GM18858 (cell line): ENCODE results near the gene ACSM2A.
"Not testable (repeated sequence)": the region's sequence is repeated elsewhere in the genome, so short reads cannot be mapped to it uniquely, and the experiment has no call there.

Experiments
- ATAC-seq: cut with Tn5 transposase; IDR thresholded peaks from one replicate; pipeline ENCODE4 v1.9.1; 2021; ENCODE audit not compliant: unreplicated experiment

ACSM2A gene

GRCh38 chr16:20451364-20451763, at the start of gene ACSM2A:
ACSM2A (plus strand) TSS chr16:20451521; CDS start chr16:20460115, 8,594 bp downstream.
- ATAC-seq, result not testable (repeated sequence)

GRCh38 chr16:20402651-20403050, 48.7 kb upstream of the ACSM2A start:
- ATAC-seq, result no peak

DNA sequence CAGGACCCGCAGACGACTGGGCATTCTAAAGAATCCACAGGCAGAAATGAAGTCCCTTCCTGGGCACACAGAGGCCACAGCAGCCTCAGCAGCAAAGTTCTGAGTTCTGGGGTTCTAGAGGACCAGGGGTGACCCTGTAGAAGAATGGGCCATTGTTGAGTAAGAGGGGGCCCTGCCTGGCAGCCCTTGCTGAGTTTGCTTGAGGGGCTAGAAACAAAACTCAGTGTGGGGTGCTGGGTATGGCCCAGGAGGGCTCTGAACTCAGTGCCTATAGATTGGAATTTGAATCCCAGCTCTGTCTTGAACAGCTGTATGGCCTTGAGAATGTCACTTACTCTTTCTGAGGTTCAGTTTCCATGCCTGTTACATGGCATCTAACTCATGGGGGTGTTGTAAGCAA, 46.7 kb upstream of the ACSM2A start, which contains the start of gene PDILT:
Gene PDILT, minus strand, starts transcription at position 101 of the 400 bp plus-strand sequence. CDS start 5,437 bp downstream, outside the sequence.
- no peak for ATAC-seq

DNA sequence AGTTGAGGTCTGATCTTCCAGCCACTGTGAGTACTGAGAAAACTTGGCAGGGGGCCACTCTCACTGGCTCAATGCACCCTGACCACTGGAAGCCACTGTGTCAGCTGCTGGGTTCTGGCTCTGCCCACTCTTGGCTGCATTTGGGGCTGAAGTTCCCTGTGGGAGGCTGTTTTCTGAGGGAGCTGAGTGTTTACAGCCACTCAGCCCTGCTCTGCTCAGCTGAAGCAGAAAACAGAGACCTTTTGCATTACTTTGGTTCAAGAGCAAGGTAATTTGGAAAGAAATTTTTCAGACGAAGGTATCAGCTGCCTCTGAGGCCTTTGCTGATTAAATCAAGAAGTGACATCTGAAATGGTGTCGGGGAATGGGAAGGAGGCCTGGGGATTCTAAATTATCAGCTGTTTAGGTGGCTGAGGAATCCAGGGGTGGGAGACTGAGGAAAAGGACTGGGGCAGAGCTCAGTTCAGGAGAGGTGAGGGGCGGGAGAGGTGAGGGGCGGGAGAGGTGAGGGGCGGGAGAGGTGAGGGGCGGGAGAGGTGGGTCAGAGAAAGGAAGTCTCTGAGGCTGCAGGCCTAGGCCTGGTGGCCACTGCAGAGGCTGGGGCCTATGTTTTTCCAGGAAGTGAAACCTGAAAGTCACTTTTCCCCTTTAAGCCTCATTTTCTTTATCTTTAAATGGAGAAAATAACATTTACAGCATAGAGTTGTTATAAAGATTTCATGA, 41.8 kb upstream of the ACSM2A start, which contains the start of gene ACSM5:
Gene ACSM5, plus strand, starts transcription at position 137 of the 723 bp plus-strand sequence. CDS start 1,951 bp downstream, outside the sequence.
- ATAC-seq, result no peak

DNA sequence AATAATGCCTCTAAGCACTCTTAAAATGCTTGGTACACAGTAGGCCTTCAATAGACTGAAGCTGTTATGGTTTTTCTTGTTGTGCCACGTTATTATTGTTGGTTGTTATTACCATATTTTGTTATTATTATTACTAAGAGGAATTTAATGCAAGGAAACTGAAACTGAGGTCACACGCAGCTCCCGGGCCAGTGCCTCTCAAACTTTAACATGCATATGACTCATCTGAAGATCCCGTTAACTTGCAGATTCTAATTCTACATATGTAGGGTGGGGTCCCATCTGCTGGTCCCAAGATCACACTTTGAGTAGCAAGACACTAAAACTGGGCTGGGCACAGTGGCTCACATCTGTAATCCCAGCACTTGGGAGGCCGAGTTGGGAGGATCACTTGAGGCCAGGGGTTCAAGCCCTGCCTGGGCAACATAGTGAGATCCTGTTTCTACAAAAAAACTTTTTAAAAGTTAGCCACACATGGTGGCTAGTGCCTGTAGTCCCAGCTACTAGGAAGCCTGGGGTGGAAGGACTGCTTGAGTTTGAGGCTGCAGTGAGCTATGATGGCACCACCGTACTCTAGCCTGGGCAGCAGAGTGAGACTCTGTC, 41.1 kb upstream of the ACSM2A start:
- no peak for ATAC-seq

GRCh38 chr16:20411055-20411454, 40.3 kb upstream of the ACSM2A start:
- no peak for ATAC-seq

DNA sequence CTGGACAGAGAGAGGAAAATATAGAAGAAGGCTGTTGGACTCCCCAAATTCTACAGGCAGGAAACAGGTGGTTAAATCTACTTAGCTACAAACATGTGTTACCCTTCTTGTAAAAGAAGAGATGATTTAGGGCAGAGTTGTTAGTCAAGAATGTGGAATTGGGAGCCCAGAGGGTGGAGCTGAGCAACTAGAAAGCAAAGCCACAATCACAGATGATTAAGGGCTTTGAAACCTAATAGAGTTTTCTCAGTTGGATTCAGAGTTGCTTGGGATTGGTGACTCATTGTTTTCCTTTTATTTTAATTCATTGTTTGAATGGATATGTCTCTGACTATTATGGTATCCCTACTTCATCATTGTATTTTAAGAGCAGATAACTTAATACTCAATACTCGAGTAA, 35.8 kb upstream of the ACSM2A start:
- ATAC-seq, result no peak

- ATAC-seq, result not testable (repeated sequence)
Measured at GRCh38 chr16:20419093-20419492, 32.2 kb upstream of the ACSM2A start.

DNA sequence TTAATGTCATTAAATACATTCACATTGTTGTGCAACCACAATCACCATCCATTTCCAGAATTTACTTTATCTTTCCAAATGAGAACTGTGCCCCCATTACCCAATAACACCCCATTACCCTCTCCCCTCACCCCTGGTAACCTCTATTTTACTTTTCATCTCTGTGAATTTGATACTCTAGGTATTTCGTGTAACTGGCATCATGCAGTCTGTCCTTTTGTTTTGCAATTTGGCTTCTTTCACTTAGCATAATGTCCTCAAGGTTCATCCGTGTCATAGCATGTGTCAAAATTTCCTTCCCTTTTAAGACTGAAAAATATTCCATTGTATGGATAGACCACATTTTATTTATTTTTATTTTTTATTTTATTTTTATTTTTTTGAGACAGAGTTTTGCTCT, 29.6 kb upstream of the ACSM2A start:
- not testable (repeated sequence) for ATAC-seq

DNA sequence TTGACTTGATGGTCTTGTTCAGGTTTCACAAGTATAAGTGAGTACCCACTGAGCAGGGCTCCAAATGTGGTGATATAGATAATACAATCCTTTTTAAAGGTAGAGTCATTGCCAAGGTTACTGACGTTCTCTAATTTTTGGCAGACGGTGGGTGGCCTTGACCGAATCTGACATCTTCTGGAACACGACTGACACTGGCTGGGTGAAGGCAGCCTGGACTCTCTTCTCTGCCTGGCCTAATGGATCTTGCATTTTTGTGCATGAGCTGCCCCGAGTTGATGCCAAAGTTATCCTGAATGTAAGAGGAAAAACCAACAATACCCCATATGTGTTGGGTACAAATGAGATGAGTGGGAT, 27.6 kb upstream of the ACSM2A start:
- not testable (repeated sequence) for ATAC-seq

DNA sequence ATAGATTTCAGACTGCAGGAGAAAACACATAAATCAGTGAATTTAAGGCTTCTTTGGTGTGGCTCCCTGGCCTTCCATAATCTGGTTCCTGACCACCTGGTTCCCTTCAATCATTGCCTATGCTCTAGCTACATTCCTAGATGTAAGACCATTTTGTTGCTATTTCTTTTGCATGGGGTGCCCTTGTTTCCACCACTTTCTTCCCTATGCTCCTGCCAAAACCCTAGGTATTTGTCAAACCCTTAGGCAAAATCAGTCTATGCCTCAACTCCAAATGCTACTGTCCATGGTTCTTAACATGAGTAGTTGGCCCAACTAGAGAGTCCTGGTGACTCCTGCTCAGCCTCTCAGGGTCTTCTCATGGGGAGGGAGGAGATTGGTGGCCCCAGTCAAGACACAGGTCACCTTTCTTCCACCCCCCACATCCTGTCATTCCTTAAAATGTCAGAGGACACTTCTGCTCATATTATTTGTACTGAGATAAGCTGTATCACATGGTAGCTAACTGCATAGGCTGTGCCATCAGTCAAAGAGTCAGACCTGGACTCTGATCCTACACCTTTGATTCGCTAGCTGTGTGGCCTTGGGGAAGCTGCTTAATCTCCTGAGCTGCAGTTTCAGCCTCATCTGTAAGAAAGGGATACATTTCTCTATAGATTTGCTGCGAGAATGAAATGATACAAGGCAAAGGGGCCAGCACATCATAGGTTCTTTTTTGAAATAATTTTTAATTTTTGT, 27.0 kb upstream of the ACSM2A start:
- ATAC-seq, result no peak

GRCh38 chr16:20427401-20427797, 23.9 kb upstream of the ACSM2A start:
- not testable (repeated sequence) for ATAC-seq

DNA sequence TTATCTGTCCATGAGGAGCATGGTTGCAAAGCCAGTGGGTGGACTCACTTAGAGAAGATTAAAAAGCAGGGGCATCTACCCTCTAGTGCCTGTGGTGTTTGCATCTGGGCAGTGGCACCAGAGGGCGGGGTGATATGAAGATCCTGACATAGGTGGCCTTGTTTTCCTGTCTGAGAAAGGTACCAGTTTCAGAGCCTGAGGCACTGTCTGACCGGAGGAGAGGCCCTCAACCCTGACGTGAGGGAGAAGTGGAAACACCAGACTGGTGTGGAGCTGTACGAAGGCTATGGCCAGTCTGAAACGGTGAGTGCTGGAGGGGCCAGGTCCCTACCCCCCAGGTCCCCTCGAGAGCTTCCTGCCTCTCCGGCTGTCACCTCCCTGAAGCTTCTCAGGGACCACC, 21.8 kb upstream of the ACSM2A start:
- ATAC-seq, result not testable (repeated sequence)

DNA sequence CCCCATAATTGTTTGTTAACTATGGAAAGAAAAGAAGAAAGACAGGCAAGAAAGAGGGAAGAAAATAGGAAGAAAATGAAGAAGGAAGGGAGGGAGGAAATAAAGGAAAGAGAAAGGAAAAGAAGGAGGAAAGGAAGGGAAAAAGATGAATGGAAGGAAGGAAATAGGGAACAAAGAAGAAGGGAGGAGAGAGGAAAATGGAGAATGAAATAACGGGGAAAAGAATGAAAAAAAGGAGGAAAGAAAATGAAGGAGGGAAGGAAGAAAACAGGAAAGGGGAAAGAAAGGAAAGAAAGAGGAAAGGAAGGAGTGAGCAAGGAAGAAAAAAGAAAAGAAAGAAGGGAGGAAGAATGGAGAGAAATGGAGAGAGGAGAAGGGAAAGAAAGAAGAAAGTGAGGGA, 20.8 kb upstream of the ACSM2A start:
- not testable (repeated sequence) for ATAC-seq

GRCh38 chr16:20430948-20431347, 20.4 kb upstream of the ACSM2A start:
- no peak for ATAC-seq

DNA sequence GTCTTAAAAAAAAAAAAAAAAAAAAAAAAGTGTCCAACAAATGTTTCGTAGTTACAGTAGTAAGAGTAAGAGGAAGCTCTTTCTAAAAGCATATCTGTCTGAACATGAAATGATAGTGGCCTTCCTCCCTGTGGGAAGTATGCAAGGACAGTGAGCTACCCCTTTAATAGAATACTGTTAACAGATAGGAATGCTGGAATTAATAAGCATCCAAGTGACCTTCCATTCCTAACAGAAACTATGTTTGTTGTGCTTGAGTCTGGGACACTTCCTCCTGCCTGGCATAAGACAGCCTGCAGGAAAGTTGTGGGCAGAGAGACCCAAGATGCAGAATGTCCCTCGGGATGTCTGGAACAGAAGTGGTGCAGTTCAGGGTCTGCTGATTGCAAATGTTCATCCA, 12.4 kb upstream of the ACSM2A start:
- ATAC-seq, result not testable (repeated sequence)

GRCh38 chr16:20439820-20440231, 11.5 kb upstream of the ACSM2A start:
- ATAC-seq, result not testable (repeated sequence)

- ATAC-seq, result not testable (repeated sequence)
Measured at GRCh38 chr16:20440731-20441130, 10.6 kb upstream of the ACSM2A start.

DNA sequence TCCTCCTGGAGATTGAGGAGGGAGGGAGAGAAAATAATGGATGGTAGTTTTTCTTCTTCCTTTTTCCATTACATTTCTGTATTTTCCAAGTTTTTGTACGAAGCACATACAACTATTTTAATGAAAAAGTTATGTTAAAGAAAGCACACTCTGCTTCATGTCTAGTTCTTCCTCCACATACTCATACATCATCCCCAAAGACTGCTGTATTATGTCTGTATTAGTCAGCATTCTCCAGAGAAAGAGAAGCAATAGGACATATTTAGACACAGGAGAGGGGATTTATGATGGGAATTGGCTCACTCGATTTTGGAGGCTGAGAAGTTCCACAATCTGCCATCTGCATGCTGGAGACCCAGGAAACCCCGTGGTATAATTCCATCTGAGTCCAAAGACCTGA, 10.1 kb upstream of the ACSM2A start:
- no peak for ATAC-seq

DNA sequence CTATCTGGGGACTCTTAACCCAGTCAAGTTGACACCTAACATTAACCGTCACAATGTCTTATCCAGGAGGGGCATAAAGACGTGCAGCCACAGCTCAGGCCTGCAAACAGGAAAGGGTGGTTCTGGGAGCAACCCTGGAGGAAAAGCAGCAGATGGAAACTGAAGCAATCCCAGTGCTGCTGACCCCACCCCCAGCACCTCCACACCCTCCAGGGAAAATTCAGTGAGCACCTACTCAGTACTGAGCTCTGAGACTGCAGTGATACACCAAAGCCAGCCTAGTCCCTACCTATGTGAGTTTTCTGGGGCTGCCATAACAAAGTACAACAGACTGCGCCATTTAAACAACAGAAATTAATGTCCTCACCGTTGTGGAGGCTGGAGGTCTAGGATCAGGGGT, 9.5 kb upstream of the ACSM2A start:
- not testable (repeated sequence) for ATAC-seq

DNA sequence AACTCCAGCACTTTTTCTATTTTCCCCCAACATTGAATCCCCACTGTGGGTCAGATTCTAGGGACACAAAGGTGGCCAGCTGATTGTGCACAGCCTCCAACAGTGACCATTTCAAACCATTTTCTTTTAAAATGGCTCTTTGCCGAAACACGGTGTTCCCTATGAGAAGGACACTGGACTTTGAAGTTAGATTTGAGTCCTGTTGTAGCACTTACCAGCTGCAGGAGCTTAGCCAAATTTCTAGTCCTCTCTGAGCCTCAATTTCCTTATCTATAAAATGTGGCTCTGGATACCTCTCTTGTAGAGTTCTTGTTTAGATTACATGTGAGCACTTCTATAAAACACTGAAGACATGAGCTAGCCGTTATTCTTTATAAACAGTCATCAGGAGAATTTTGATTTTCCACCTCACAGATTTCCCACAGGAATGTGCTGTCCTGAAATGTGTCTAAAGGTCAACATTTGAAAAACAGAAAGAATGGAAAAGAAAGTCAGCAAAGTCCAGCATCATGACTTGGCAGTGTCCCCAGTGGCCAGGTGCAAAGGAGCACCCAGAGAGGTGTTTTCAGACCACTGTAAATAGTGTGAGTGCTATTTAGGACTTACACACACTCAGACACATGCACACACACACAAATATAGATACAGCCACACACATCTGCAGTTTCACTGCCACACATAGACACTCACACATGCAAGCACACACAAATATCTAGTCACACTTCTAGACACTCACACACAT, 4.5 kb upstream of the ACSM2A start:
- ATAC-seq, result not testable (repeated sequence)
